Right kidney (tissue), 1 donor: ENCODE results near the gene THOC5.
"Not testable (repeated sequence)": the region's sequence is repeated elsewhere in the genome, so short reads cannot be mapped to it uniquely, and the experiment has no call there.

Source experiments
- DNase-seq: peaks from one replicate; pipeline ENCODE4 v3.0.0-alpha.2; 2016

The THOC5 gene

DNA sequence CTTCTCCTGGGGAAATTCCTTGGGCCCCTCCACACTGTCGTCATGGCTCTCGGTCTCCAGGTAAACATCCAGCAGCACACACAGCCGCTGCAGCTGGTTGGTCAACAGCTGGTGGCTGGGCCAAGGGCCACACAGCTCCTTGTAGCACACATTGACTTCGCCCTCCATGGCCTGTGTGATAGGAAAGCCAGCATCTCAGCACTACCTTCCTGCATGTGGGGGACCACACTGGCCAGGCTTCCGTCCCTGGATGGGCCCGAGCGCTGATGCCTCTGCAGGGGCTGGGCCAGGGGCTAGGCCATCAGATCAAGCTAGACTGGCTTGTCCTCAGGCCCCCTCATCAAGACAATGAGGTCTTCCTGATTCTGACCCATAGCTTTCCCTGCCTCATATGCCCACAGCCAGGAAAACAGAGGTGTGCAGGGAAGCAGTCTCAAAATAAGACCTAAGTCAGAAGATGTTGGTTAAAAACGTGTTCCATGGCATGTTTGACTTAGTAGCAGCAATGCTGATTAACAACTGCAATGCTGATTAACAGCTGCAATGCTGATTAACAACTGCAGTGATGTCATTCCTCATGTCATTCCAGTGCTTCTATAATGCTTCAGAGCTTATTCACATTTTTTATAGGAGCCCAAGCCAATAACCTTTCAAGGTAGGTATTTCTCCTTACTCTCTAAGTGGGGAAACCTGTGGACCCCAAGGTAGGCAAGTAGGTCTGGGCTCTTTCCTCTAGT lies 42.3 kb downstream of the THOC5 start:
- DNase-seq = no peak

DNA sequence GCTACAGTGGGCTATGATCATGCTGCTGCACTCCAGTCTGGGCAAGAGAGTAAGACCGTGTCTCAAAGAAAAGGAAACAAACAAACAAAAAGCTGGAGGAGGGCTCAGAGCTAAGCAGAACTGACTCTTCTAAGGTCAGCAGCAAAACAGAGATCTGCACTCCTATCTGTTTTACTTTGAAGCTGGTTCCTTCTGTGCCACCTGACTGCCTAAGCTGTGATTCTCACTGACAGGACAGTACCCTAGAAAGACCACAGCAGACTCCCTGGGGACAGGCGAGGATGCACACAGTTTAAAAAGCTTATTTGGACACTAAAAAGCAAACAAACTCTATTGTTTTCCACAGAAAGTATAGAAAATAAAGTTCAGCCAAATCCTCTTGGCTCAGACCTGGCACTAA lies 43.0 kb downstream of the THOC5 start:
- no peak for DNase-seq

DNA sequence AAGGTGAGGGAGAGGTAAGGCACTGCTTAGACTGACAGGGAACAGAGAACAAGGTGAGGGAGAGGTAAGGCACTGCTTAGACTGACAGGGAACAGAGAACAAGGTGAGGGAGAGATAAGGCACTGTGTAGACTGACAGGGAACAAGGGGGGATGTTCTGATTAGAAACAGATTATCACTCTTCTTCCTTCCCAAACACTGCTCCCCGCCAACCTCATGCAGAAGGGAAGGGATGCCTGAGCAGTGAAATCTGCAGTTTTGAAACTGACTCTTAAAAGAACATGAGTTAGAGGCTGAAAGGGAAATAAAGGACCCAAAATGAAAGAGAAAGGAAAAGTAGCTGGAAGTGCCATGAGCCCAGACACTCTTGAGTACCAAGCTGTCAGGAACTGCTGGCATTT lies 43.7 kb downstream of the THOC5 start:
- no peak for DNase-seq

DNA sequence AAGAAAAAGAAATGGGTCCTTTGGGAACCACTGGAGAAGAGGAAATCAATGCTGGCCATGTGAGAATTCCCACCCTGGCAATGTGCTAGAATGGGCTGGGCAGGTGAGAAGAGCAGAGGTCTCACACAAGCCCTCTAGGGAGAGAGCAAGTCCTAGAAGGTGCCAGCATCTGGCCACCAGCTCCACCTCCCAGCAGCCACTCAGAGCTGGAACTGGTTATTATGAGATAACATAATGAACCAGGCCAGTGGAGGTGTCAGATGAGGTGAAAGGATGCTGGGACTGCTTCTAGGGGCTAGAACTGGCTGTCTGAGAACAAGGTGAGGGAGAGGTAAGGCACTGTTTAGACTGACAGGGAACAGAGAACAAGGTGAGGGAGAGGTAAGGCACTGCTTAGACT lies 44.3 kb downstream of the THOC5 start:
- DNase-seq = no peak

DNA sequence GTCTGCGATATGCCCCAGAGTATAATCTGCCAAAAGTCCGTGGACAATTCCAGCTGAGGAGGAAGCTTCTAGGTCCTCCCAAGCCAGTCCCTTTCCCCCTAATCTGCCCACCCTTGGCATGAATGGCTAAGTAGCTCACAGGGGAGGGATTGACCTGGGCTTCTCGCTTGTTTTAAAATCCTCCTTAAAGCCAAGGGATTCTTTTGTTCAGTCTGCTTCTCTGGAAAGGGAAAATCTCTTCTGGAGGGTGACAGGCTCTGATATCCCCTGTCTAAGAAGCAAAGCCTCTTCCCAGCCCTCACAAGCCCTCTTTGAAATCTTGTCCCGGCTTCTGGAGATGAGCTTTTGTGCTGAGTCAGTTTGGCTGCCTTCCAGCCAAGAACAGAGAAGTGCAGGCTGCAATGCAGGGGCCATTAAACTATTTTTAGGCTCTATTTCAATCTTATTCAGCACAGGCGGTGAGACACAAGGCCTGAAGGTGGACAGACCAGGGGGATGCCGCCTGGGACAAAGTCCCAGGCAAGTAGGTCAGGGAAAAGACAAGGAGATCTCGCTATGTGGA lies 49.7 kb downstream of the THOC5 start:
- DNase-seq = no peak

DNA sequence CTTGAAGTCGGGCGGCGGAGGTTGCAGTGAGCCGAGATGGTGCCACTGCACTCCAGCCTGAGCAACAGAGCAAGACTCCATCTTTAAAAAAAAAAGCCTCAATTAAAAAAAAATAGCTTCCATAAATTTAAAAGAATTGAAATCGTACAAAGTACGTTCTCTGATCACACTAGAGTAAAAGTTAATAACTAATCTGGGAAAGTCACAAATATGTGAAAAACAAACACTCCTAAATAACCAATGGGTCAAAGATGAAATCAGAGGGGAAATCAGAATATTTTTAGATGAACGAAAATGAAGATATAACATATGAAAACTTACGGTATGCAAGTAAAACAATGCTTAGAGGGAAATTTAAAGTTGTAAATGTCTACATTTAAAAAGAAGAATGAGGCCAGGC lies 53.7 kb downstream of the THOC5 start:
- no peak for DNase-seq

DNA sequence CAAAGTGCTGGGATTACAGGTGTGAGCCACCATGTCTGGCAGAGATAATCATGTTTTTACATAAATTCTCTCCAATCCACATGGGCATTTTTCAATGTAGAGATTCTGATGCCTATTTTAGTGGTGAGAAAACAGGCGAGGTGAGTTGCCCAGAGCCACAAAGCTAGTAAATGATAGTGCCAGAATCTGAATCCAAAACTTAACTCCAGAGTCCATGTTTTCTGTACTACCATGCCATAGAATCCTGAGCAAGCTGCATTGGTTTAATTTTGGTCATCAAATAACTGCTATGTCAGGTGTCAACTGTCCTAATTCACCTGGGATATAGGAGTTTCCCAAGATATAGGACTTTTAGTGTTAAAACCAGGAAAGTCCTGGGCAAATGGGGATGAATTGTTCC lies 59.9 kb downstream of the THOC5 start:
- DNase-seq = no peak

DNA sequence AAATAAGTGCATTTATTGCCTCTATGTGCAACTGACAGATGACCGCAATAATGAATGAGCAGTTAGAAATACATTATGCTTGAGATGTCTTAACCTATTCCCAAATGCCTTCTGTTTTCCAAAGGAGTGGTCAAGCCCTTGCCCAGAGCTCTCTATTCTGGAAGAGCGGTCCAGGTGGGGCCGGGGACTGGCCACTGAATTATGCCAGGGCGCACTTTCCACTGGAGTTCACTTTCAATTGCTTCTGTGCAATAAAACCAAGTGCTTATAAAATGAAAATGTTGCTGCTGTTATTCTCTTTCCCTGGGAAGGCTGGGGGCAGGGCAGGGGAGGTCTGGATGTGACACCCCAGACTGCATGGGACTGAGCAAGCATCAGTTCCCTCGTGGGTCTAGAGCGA lies 62.5 kb downstream of the THOC5 start:
- DNase-seq = no peak

DNA sequence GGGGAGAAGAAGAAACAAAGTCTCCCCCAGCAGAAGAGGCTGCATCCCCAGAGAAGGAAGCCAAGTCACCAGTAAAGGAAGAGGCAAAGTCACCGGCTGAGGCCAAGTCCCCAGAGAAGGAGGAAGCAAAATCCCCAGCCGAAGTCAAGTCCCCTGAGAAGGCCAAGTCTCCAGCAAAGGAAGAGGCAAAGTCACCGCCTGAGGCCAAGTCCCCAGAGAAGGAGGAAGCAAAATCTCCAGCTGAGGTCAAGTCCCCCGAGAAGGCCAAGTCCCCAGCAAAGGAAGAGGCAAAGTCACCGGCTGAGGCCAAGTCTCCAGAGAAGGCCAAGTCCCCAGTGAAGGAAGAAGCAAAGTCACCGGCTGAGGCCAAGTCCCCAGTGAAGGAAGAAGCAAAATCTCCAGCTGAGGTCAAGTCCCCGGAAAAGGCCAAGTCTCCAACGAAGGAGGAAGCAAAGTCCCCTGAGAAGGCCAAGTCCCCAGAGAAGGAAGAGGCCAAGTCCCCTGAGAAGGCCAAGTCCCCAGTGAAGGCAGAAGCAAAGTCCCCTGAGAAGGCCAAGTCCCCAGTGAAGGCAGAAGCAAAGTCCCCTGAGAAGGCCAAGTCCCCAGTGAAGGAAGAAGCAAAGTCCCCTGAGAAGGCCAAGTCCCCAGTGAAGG lies 64.3 kb downstream of the THOC5 start:
- not testable (repeated sequence) for DNase-seq

DNA sequence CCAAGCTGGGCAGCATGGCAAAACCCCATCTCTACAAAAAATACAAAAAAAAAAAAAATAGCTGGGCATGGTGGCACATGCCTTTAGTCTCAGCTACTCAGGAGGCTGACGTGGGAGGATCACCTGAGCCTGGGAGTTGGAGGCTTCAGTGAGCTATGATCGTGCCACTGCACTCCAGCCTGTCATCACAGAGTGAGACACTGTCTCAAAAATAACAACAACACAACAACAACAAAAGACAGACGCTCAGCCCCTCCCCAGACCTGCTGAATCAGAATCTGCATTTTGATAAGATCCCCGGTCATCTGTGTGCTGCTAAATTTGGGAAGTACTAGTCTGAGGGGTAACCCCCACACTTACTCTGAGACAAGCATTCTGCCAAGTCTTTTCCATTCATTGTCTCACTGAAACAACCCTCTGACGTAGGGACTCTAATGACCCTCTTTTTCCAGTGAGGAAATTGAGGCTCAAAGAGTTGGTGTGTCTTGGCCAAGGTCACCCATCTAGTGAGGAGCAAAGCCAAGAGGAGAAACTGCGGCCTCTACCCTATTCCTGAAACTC lies 66.1 kb downstream of the THOC5 start:
- no peak for DNase-seq

DNA sequence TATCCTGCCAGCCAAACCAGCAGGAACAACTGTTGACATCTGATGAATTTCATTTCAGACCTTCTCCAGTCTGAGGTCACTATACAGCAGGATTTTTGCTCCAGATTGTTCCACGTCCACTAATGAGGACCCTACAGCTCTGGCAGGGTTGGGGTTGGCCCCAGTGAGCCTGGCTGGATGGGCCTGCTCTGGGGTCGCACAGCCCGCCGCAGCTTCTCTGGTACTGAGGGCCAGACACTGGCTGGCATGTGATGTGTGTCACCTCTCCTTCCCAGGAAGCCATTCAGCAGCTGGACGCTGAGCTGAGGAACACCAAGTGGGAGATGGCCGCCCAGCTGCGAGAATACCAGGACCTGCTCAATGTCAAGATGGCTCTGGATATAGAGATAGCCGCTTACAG lies 68.1 kb downstream of the THOC5 start:
- no peak for DNase-seq

DNA sequence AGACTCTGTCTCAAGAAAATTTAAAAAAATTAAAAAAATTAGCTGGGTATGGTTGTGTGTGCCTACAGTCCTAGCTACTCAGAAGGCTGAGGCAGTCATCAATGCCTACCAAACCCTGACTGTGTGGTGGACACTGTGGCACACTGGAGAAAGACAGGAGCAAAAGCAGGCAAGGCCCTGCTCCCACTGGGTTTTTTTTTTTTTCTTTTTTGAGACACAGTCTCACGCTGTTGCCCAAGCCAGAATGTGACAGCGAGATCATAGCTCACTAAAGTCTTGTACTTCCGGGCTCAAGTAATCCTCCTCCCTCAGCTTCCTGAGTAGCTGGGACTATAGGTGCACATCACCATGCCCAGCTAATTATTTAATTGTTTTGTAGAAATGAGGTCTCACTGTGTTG lies 68.9 kb downstream of the THOC5 start:
- no peak for DNase-seq

DNA sequence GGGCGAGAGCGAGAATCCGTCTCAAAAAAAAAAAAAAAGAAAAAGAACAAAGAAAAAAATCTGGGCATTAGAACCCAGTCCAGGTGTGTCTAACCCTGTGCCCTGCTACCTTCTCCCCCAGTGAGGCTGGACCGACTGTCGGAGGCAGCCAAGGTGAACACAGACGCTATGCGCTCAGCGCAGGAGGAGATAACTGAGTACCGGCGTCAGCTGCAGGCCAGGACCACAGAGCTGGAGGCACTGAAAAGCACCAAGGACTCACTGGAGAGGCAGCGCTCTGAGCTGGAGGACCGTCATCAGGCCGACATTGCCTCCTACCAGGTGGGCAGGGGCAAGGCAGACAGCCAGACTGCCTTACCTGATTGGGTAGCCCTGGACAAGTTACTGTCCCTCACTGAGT lies 70.3 kb downstream of the THOC5 start:
- no peak for DNase-seq

DNA sequence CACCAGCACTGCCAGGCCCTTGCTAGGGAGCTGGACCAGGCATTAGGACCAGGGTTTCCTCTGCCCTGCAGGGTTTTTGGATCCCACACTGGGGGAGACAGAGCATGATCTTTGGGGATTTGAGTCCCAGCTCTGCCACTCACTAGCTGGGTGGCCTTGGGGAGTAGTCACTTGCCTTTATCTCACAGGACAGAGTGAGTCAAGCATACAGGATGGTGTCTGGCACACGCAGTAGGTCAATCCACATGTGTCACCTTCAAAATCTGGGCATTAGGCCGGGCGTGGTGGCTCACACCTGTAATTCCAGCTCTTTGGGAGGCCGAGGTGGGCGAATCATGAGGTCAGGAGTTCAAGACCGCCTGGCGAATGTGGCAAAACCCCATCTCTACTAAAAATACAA lies 70.8 kb downstream of the THOC5 start:
- DNase-seq = no peak

DNA sequence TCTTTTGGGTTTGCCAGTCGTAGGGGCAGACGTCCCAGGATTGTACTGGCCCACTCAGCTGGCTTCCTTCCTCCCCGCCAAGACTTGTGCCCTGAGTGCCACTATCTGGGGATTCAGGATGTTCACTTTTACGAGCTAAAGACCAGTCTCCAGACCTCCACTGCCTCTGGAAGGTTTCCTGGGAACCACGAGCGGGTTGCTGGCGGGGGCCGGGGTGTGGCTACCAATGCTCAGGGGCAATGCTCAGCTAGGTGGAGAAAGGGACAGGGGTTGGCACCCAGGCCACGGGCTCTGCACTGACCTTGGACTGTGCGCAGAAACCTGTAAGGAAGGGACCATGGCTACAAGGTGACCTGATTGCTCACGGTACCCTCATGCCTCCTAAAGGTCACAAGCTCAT lies 71.3 kb downstream of the THOC5 start:
- no peak for DNase-seq

DNA sequence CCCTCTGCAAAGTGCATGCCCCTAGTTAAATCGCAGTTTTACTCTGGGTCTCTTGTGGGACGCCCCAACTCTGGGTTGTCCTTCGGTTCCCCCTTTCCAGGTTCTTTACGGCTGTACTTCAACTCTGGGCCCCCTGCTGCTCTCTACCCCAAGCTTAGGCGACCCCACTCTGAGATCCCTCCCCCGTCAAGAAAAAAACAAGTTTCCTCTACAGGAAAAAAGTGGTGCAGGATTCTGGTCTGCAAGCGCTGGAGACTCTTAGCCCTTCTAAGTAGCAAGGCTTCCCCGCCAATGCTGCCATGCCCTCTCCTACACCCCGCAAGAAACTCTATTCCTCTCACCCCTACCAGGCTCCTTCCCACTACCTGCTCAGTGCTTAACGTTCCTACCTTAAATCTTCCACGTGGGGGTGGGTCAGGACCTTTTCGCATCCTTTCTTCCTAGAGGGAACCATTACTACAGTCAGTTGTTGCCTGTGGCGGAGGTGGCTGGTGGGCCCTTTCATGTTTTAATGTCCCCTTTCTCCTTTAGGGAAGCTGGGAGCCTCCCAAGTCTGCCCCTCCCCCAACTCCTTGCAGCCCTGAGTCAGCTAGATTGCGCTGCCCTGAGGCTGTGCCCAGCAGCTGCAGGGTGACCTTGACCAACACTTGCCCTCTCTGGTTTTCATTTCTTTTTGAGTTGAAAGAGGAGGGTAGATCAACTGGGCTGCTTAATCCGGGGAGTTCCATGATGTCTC lies 72.1 kb downstream of the THOC5 start:
- no peak for DNase-seq

DNA sequence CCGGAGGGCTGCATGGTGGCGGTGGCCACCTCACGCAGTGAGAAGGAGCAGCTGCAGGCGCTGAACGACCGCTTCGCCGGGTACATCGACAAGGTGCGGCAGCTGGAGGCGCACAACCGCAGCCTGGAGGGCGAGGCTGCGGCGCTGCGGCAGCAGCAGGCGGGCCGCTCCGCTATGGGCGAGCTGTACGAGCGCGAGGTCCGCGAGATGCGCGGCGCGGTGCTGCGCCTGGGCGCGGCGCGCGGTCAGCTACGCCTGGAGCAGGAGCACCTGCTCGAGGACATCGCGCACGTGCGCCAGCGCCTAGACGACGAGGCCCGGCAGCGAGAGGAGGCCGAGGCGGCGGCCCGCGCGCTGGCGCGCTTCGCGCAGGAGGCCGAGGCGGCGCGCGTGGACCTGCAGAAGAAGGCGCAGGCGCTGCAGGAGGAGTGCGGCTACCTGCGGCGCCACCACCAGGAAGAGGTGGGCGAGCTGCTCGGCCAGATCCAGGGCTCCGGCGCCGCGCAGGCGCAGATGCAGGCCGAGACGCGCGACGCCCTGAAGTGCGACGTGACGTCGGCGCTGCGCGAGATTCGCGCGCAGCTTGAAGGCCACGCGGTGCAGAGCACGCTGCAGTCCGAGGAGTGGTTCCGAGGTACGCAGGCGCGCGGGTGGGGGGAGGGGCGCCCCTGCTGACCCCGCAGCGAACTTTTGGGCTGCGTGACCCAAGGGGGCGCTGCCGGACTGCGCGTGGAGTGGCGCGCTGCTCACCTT lies 72.9 kb downstream of the THOC5 start:
- peak; percentile 70 for DNase-seq

DNA sequence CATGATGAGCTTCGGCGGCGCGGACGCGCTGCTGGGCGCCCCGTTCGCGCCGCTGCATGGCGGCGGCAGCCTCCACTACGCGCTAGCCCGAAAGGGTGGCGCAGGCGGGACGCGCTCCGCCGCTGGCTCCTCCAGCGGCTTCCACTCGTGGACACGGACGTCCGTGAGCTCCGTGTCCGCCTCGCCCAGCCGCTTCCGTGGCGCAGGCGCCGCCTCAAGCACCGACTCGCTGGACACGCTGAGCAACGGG lies 73.4 kb downstream of the THOC5 start:
- DNase-seq = no peak

DNA sequence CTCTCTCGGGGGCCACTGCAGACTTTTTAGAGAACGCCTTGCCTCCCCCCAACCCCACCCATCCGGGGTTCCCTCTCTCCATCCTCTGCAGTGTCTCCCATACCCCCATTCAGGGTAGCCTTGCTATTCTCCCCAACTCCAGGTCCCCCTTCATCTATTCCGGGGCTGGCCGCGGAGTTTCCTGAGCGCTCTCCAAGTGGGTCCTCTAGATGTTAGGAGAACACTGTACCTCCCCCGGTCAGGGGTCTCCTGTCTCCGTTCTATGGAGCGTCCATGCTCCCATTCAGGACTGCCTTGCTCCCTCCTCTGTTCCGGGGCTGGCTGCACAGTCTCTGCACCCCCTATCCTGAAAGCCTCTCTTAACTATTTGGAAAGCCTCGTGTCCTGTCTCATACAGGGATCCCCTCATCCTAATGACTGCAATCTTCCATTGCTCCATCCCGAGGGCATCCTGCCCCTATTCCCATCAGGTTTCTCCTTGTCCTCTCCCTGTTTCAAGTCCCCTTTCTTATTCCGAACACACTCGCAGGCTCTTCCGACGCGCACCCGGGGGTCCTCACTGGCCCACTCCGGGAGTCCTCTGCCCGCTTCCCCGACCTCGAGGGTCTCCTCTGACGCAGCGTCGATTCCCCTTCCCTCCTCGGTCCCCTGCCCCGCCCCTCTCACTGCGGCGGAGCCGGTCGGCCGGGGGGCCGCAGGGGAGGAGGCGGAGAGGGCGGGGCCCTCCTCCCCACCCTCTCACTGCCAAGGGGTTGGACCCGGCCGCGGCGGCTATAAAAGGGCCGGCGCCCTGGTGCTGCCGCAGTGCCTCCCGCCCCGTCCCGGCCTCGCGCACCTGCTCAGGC lies 73.9 kb downstream of the THOC5 start, which contains the start of gene NEFH:
TSS of gene NEFH (plus strand) at position 802 of the 845 bp plus-strand sequence. CDS start 45 bp downstream, outside the sequence.
- DNase-seq = no peak

DNA sequence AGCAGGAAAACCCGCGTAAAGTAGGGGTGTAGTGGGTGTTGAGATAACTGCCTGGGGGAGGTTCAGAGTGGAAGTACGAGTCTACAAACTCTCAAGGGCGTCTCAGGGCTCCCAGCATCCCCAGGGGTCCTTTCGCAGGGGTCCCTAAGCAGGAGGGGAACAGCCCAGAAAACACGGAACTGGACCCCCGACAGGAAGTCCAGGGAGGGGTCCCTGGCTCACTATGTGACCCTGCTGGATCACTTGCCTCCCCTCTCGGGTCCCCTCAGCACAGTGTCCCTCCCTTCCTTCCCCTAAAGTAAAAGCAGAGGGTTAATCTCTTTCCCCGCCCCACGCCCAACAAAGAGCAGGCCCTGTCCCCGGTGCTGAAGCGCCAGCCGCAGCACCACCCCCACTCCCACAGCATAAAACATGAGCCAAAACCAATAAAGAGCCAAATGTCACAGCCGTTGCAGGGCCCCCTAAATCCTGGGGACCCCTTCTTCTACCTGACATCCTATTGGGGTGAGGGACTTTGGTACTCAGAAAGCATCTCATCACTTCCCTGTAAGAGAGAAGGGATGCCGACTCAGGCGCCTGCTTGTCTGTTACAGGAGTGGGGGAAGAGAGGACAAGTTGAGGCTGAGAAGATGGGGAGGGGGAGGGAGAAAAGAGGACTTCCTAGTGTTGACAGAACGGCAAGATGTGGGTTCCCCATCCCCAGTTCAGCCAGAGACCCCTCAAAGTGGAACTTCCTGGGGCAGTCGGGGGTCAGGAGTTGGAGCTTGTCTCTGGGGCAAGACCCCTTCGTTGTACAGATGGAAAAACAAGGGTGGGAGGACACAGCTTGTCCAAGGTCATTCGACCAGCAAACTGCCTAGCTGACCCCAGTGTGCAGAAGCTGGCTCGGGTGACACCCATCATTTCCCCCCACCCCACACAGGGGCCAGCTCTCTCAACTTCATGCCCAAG lies 75.0 kb downstream of the THOC5 start:
- peak; percentile 59 for DNase-seq
